NCI-H345 treated with DMSO at 0.1 percent for 48 hours (cell line): ENCODE results near the gene PPARD.
A peak's percentile ranks its signal among the peaks of the same experiment; 100 is the strongest.
"Not testable (repeated sequence)": the region's sequence is repeated elsewhere in the genome, so short reads cannot be mapped to it uniquely, and the experiment has no call there.

Experiments used
- DNase-seq: peaks from one replicate; lab custom pipeline; 2025; ENCODE audit not compliant: unreplicated experiment; lab: John Stamatoyannopoulos, UW

The PPARD gene

GRCh38 chr6:35435074-35435837 lies 92.9 kb downstream of the PPARD start:
- no peak for DNase-seq

GRCh38 chr6:35436071-35436857 lies 93.9 kb downstream of the PPARD start:
- DNase-seq, result no peak

- DNase-seq, result not testable (repeated sequence)
Measured at GRCh38 chr6:35438378-35439065, 96.2 kb downstream of the PPARD start.

- DNase-seq, result no peak
Measured at GRCh38 chr6:35439308-35439707, 97.0 kb downstream of the PPARD start.

GRCh38 chr6:35441205-35441604 lies 98.8 kb downstream of the PPARD start:
- no peak for DNase-seq

GRCh38 chr6:35441642-35442041 lies 99.3 kb downstream of the PPARD start:
- DNase-seq, result no peak

GRCh38 chr6:35442693-35443092 lies 100.3 kb downstream of the PPARD start:
- no peak for DNase-seq

DNA sequence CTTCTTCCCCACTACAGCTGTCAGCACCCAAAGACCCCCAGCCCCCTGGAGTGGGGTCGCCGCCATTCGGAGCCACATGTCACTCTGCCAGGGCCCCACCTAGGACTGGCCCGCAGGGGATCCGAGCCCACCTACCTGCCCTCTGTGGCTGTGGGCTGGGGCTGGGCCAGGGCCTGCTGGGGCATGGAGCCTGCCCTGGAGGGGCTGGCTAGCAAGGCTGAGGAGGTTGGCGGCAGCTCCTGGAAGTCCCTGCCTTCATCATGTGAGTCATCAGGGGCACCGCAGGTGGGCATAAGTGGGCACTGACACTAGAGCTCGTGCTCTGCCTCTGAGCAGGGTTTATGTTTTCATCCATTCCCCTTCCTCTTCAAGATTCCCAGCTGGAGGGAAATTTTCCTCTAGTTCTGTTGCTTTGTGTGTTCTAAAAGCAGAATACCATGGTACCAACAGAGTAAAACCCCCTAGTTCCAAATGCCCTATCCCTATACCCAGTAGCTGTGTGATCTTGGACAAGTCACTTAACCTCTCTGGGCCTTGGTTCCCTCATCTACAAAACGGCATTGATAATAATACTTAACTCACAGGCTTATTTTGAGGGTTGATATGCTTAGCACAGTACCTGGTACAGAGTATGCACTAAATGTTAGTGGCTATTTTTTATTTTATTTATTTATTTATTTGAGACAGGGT lies 101.1 kb downstream of the PPARD start:
- DNase-seq, result no peak

DNA sequence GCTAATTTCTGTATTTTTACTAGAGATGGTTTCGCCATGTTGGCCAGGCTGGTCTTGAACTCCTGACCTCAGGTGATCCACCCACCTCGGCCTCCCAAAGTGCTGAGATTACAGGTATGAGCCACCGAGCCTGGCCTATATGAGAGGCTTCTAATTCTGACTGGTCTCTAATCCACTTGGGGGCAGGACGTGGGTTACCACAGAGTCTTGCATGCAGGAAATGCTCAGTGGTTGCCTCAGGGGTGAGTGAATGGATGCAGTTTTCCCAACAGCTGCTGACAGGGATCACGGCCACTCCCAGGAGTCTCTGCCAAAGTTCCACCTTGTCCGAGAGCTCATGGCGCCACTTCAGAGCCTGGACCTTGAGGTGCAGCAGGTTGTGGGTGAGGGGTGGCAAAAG lies 103.3 kb downstream of the PPARD start:
- DNase-seq, result no peak

- DNase-seq, result no peak
Measured at GRCh38 chr6:35448191-35448590, 105.8 kb downstream of the PPARD start.

- DNase-seq, result peak; percentile 80
Measured at GRCh38 chr6:35449287-35449881, 107.0 kb downstream of the PPARD start.

DNA sequence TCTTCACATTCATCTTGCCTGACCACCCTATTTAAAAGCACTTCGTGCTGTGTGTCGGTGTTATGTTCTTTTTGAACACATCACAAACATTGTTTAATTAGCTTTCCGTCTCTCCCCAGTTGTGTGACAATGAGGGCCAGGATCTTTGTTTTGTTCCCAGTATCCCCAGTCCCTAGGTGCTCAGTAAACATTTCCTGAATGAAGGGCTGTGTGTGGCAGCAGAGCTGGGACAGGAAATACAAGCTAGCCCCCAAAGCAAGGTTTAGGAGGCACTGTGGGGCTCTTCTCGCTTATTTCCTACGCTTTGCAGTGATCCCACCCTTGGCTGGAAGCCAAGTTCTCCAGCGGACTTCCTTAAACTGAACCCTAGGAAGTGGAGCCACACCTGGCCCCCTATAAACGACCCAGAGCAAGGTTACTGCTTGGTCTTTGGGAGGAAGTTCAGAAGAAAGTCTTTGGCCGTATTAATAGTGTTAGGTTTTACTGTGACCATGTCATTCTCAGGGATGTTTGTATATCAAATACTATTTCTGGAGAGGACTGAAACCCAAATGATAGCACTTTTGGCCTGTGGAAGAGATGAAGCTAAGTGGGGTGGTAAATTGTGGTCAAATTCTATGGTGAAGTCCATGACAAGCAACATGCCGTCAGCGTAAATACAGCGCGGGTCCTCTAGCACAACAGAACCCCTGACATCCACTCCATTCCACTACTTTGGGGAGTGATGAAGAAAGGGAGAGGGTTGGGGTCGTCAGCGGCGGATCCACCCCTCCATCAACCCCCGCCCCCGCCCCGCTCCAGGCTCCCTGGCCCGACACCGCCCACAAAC lies 109.2 kb downstream of the PPARD start:
- DNase-seq, result no peak

DNA sequence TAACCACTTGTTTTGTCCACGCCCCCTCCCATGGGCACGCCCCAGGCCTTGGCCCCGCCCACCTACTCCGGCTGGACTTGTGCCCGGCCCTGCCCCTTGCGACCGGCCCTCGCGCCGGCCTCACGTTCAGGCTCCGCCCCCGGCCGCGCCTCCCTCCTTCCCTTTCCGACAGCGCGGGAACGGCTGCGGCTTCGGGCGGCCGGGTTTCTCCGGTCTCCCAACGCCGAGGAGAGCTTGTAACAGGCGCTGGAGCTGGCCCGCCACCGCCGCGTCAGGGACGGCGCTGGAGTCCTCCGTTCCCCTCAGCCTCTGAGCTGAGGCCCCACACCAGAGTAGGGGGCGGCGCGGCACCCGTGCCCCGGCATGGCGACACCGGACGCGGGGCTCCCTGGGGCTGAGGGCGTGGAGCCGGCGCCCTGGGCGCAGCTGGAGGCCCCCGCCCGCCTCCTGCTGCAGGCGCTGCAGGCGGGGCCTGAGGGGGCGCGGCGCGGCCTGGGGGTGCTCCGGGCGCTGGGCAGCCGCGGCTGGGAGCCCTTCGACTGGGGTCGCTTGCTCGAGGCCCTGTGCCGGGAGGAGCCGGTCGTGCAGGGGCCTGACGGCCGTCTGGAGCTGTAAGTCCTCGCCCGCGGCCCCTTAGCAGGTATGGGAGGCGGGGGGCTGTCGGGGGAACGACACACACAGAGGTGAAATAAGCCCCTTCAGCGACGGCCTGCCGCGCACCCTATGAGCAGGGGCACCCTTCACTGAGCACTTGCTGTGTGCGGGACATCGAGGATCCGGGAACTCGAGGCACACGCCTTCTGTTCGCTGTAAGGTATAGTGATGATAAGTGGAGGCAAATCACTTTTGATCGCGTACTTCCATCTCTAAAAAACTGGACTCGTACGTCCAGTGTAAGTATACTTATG lies 110.1 kb downstream of the PPARD start, which contains the start of gene FANCE:
Gene FANCE, plus strand, starts transcription at position 156 of the 908 bp plus-strand sequence. Its CDS starts 208 bp downstream, at position 364.
- peak; percentile 72 for DNase-seq

DNA sequence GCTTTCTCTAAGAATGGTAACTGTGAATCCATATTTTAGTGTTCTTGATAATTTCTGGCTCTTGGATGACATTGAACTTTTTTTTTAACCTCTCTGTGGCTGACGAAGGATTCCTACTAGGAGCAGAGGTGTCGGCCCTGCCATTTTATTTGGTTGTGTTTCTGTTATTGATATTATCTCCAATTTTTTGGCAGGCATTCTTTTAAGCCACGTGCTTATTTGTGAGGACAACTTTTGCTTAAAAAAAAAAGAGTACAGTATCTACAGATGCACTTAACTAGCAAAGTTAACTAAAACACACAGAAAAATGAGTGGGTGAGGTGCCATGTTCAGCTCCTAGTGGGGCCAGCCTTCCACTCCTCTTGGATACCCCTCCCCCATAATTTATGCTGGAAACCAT lies 110.9 kb downstream of the PPARD start:
- DNase-seq, result no peak

- no peak for DNase-seq
Measured at GRCh38 chr6:35454391-35455110, 112.2 kb downstream of the PPARD start.

DNA sequence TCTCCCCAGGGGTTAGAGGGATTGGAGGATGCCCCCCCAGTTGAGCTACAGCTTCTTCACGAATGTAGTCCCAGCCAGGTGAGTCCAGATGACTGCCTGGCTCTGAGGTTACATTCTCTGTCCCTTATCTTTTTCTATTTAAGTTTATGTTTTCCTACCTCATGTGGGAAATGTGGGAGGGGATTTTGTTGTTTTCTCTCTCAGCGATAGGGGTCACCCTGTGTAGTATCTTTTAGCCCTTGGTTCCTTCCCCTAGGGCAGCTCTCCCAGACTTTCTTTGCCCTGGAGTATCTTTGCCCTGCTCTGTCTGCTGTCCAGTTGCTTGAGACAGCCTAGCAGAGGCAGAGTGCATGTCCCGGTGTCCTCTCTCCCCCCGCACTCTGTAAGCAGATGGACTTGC lies 115.5 kb downstream of the PPARD start:
- DNase-seq, result no peak

- no peak for DNase-seq
Measured at GRCh38 chr6:35461270-35461669, 118.9 kb downstream of the PPARD start.

GRCh38 chr6:35463292-35463691 lies 120.9 kb downstream of the PPARD start:
- no peak for DNase-seq
